T-helper 2 cell treated with Interferon-gamma antibody and Interleukin-4, amounts not matched to agents 100 ng/mL and 5 ng/mL, for 36 hours (primary cell): Measurements from ENCODE around the gene ADAR. TPM values are rescaled to one million over a fixed set of nuclear protein-coding genes. Genes with fewer than 3 reads are reported as not detected.

Experiments used
- intact Hi-C: fragments of 100-400 bp; cut with micrococcal nuclease; formaldehyde crosslinking; loops from one replicate; pipeline ENCODE4 v1.15.1; 2023
- total RNA-seq: library from RNA; stranded (reverse); gene quantifications from 2 replicates; pipeline ENCODE4 v1.2.3, GENCODE V29; 2022

The ADAR gene
- total RNA-seq, 1 donor from 2014 or later: 282 TPM

- intact Hi-C loops: no loop called here
These were observed 11.4 kb upstream of the ADAR start for GRCh38 chr1:154619181-154619948.

- intact Hi-C loops: no loop called here
These were observed 8.8 kb upstream of the ADAR start for GRCh38 chr1:154616659-154617345.

- intact Hi-C loops: no loop called here
These were observed 7.4 kb upstream of the ADAR start for GRCh38 chr1:154615411-154615810.

- intact Hi-C loops: no loop called here
These were observed 6.9 kb upstream of the ADAR start for GRCh38 chr1:154614901-154615300.

- intact Hi-C loops: no loop called here
These were observed 6.3 kb upstream of the ADAR start for GRCh38 chr1:154614247-154614646.

GRCh38 chr1:154611150-154611862, 3.3 kb upstream of the ADAR start:
- intact Hi-C loops: no loop called here

- intact Hi-C loops: loop anchor here (1.0 to 5.0 kb wide), 2 partner anchors 18 to 387 kb away; partner anchors contain the start of gene UBAP2L
These were observed 1.7 kb upstream of the ADAR start for GRCh38 chr1:154609398-154610380.

- intact Hi-C loops: loop anchor here (1.0 to 5.0 kb wide), 4 partner anchors 19 to 386 kb away; partner anchors contain the start of genes UBAP2L and UBE2Q1
These were observed 648 bp upstream of the ADAR start for GRCh38 chr1:154608397-154609270.

GRCh38 chr1:154607106-154607608, 829 bp downstream of the ADAR start:
- intact Hi-C loops: loop anchor here (1.0 to 5.0 kb wide), 2 partner anchors 348 to 385 kb away; partner anchors contain the start of gene UBAP2L

- intact Hi-C loops: loop anchor here (5.0 kb wide), 1 partner anchor 383 kb away; the partner anchor contains the start of gene UBAP2L
These were observed 2.5 kb downstream of the ADAR start for GRCh38 chr1:154605534-154605933.

- intact Hi-C loops: no loop called here
These were observed 4.7 kb downstream of the ADAR start for GRCh38 chr1:154603317-154603716.

- intact Hi-C loops: no loop called here
These were observed 8.3 kb downstream of the ADAR start for GRCh38 chr1:154599658-154600057.

GRCh38 chr1:154598871-154599635, 8.9 kb downstream of the ADAR start:
- intact Hi-C loops: no loop called here

GRCh38 chr1:154595621-154596020, 12.4 kb downstream of the ADAR start:
- intact Hi-C loops: no loop called here

- intact Hi-C loops: no loop called here
These were observed 13.2 kb downstream of the ADAR start for GRCh38 chr1:154594811-154595210.

GRCh38 chr1:154593390-154593789, 14.6 kb downstream of the ADAR start:
- intact Hi-C loops: no loop called here

- intact Hi-C loops: no loop called here
These were observed 16.8 kb downstream of the ADAR start for GRCh38 chr1:154591206-154591605.

GRCh38 chr1:154590756-154591155, 17.2 kb downstream of the ADAR start:
- intact Hi-C loops: no loop called here

GRCh38 chr1:154589780-154590179, 18.2 kb downstream of the ADAR start:
- intact Hi-C loops: no loop called here
